T-cell (primary cell): Measurements from ENCODE around the gene TMEM19. TPM values are rescaled to one million over a fixed set of nuclear protein-coding genes. Genes with fewer than 3 reads are reported as not detected.

ENCODE experiments used
- ATAC-seq, 4 experiments: fragments of 200-7000 bp in 3 of 4; fragments of 150-1000 bp in 1 of 4; cut with Tn5 transposase; replicated peaks in 1 of 4; 1 replicate in 3 of 4; 2 replicates in 1 of 4; pipeline ENCODE4 v1.10.0; 2021; ENCODE audit warnings: moderate library complexity in 3 of 4, mild to moderate bottlenecking in 2 of 4, moderate number of reproducible peaks in 1 of 4
- CTCF ChIA-PET, 2 donors: fragments of 300-600 bp; sonication (Branson Sonifier 250); formaldehyde crosslinking; loops; one replicate each; lab custom pipeline; 2022; ENCODE audit warnings: antibody characterized with exemption in 2 of 2; lab: Charles Lee
- POLR2A ChIA-PET, 2 donors: fragments of 300-600 bp; sonication (Branson Sonifier 250); formaldehyde crosslinking; loops; one replicate each; lab custom pipeline; 2022; ENCODE audit warnings: antibody characterized with exemption in 2 of 2; lab: Charles Lee
- DNase-seq, 35 experiments: peaks; one replicate each; pipeline versions ENCODE4 v3.0.0 to v3.0.0-alpha.2; 2013 to 2023
- H3K27ac ChIP-seq: one replicate; pipeline ENCODE4 v1.5.1; 2013; ENCODE audit warnings: low read length
- H3K27me3 ChIP-seq, 2 experiments: replicated peaks in 1 of 2; 1 replicate in 1 of 2; 2 replicates in 1 of 2; pipeline versions ENCODE4 v1.6.1 to v1.7.0; 2013; ENCODE audit warnings: low read length in 1 of 2, mixed read lengths in 1 of 2; ENCODE audit not compliant: control insufficient read depth in 2 of 2, insufficient read depth in 2 of 2; ENCODE audit errors: extremely low read depth in 1 of 2
- H3K36me3 ChIP-seq, 2 donors: 1 replicate in 1 of 2; 2 replicates in 1 of 2; pipeline versions ENCODE4 v1.6.1 to v1.7.0; 2013; ENCODE audit warnings: low read length in 1 of 2; ENCODE audit not compliant: control insufficient read depth in 2 of 2, insufficient read depth in 1 of 2; ENCODE audit errors: extremely low read depth in 1 of 2
- H3K4me1 ChIP-seq, 2 experiments: 1 replicate in 1 of 2; 2 replicates in 1 of 2; pipeline versions ENCODE4 v1.6.1 to v1.7.0; 2013; ENCODE audit warnings: low read length in 2 of 2, mixed read lengths in 1 of 2; ENCODE audit not compliant: insufficient read depth in 2 of 2, control insufficient read depth in 1 of 2; ENCODE audit errors: extremely low read depth in 1 of 2
- H3K4me3 ChIP-seq, 2 donors: 1 replicate in 1 of 2; 2 replicates in 1 of 2; pipeline versions ENCODE4 v1.5.1 to v1.7.0; 2013; ENCODE audit warnings: mild to moderate bottlenecking in 2 of 2, low read length in 1 of 2, moderate library complexity in 1 of 2; ENCODE audit not compliant: control insufficient read depth in 1 of 2; ENCODE audit errors: extremely low read depth in 1 of 2
- H3K9me3 ChIP-seq: 2 replicates; pipeline ENCODE4 v1.7.0; 2013
- H3K27ac Mint-ChIP-seq, 2 donors: one replicate each; pipeline ENCODE4 v1.8.0; 2020 to 2021; ENCODE audit warnings: mild to moderate bottlenecking in 2 of 2, mixed read lengths in 2 of 2
- H3K27me3 Mint-ChIP-seq, 2 donors: one replicate each; pipeline ENCODE4 v1.8.0; 2021 to 2022; ENCODE audit warnings: mixed read lengths in 2 of 2
- H3K36me3 Mint-ChIP-seq: one replicate; pipeline ENCODE4 v1.8.0; 2021; ENCODE audit warnings: mixed read lengths
- H3K4me1 Mint-ChIP-seq, 3 donors: one replicate each; pipeline ENCODE4 v1.8.0; 2020 to 2022; ENCODE audit warnings: mixed read lengths in 3 of 3, mild to moderate bottlenecking in 1 of 3
- H3K4me3 Mint-ChIP-seq, 3 donors: one replicate each; pipeline ENCODE4 v1.8.0; 2020 to 2022; ENCODE audit warnings: mild to moderate bottlenecking in 3 of 3, mixed read lengths in 3 of 3, moderate library complexity in 3 of 3
- H3K9me3 Mint-ChIP-seq, 3 donors: one replicate each; pipeline ENCODE4 v1.8.0; 2020 to 2022; ENCODE audit warnings: mixed read lengths in 3 of 3
- WGBS: methylation state at CpG from one replicate; pipeline ENCODE4 v1.1.5; 2013; ENCODE audit warnings: missing lambda C conversion rate; ENCODE audit not compliant: insufficient coverage; 5-methylcytosine and 5-hydroxymethylcytosine counted together
- total RNA-seq, 35 experiments: library from RNA in 6 of 35; stranded (reverse) in 6 of 35; fragments of 120-200 nt in 1 of 35; gene quantifications; one replicate each; pipeline versions ENCODE4 v1.2.1 to v1.2.4 and lab custom pipeline; 2013 to 2026

Gene TMEM19
- total RNA-seq, 5 donors from 2014 or later (not counting 1 experiment from before 2014, with no cell fraction given) = 14.1 to 21.5 (median 17.7) TPM

DNA sequence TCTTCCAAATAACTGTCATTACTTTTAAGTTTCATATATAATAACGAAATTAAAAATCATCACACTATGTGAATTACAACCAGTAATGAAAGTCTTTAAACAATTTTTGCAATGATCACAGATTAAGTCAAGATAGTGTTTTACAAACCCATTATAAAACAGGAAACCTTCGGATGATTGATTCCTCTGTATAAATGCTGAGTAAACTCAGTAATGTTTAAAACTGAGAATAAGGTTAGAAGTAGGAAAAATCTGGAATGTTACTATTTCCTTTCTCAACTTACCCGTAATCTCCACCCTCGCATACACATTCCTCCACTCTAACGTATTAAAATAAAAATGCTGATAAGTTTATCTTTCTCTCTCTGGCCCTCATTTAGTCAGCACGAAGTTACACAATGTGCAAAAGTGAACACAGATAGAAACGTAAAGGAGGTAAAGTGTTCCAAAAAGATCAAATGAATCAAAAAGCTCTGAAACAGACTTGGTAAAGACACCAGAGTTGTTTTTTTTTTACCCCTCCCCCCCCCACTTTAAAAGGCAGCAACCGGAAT lies 23.8 kb upstream of the TMEM19 start:
- WGBS = no CpG with 5 or more reads among the region's 8 CpGs
- ATAC-seq (no peak), DNase-seq (no peak)
- Histone ChIP-seq H3K36me3 (peaks cover 3 to 31% of the 10 kb centered on the region in 2 donors), H3K27me3 (no peaks in the 10 kb centered on the region), H3K4me3 (peak overlapping the region; percentile 82 to 99), H3K27ac (peak overlapping the region; percentile 98), H3K4me1 (peaks cover 12 to 23% of the 10 kb centered on the region in 2 experiments), H3K9me3 (no peaks in the 10 kb centered on the region)
- CTCF ChIA-PET = interaction anchor here (0.6 to 3.5 kb wide), 9 partner anchors 11 to 92 kb away, joined by 3 to 46 read pairs (median 3); partner anchors contain the start of genes RAB21 (in 1 of the 2) and TMEM19 (in 1 of the 2)
- POLR2A ChIA-PET = interaction anchor here (0.6 to 3.2 kb wide), 9 partner anchors 14 to 202 kb away, joined by 3 to 57 read pairs (median 10); partner anchors contain the start of genes TMEM19 (in 2 of the 2), RAB21 (in 1 of the 2) and TBC1D15 (in 1 of the 2)
- H3K4me1 Mint-ChIP-seq = peaks cover 57 to 60% (median 58%) of the 10 kb centered on the region in 3 donors
- H3K9me3 Mint-ChIP-seq = peaks cover 0 to 1% (median 0%) of the 10 kb centered on the region in 3 donors
- peaks cover 34% of the 10 kb centered on the region for H3K36me3 Mint-ChIP-seq
- H3K27ac Mint-ChIP-seq = peak overlapping the region; percentile 93 to 99
- peak overlapping the region; percentile 93 to 100 (median 98) for H3K4me3 Mint-ChIP-seq
- no peaks in the 10 kb centered on the region for H3K27me3 Mint-ChIP-seq

DNA sequence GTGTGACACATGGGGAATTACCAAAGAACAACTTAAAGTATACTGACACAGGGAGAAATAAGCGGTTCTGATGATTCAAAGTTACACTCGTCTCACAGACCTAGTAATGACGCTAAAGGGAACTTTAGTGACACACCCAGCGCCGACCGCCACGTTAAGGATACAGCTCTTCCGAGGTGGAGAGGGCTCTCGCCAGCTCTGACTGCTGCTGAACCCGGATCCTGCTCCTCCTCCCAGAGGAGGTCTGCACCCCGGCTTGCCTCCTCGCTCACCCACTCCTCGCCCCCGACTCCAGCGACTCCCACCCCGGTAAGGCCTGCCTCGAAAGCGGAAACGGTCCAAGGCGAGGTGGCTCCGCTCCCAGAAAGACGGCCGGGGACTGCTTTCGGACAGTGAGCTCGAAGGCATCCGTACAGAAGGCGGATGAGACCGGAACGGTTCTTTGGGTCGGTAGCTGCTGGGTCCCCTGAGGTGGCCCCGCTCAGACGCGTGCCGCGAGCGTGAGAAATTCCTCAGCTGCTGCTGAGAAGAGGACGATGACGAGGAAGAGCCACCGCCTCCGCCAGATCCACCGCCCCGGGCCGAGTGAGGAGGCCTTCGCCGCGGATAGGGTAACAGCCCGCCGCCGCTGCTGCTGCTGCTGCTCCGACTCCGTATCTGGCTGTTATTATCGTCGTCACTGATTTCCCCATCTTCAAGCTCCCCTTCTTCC lies 22.9 kb upstream of the TMEM19 start:
- Mint-ChIP-seq H3K27ac (peak overlapping the region; percentile 93 to 99), H3K27me3 (no peaks in the 10 kb centered on the region), H3K36me3 (peaks cover 31% of the 10 kb centered on the region), H3K9me3 (peaks cover 0 to 4% (median 0%) of the 10 kb centered on the region in 3 donors), H3K4me1 (peaks cover 57 to 61% (median 60%) of the 10 kb centered on the region in 3 donors), H3K4me3 (peak overlapping the region; percentile 93 to 100 (median 98))
- DNase-seq = peak; percentile 49 to 87 (median 76)
- peak overlapping the region; percentile 98 for H3K27ac ChIP-seq
- H3K4me3 ChIP-seq = peak overlapping the region; percentile 82 to 99
- H3K36me3 ChIP-seq = peaks cover 0 to 22% of the 10 kb centered on the region in 2 donors
- under 1% methylated on average over 53 of the region's 53 CpGs for WGBS
- peak; percentile 39 to 58 (median 46) for ATAC-seq
- ChIA-PET POLR2A (interaction anchor here (0.5 to 3.2 kb wide), 19 partner anchors 10 to 214 kb away, joined by 3 to 57 read pairs (median 4); partner anchors contain the start of genes TMEM19 (in 2 of the 2), RAB21 (in 1 of the 2) and TBC1D15 (in 1 of the 2)), CTCF (interaction anchor here (0.8 to 3.5 kb wide), 10 partner anchors 18 to 91 kb away, joined by 3 to 46 read pairs (median 3); partner anchors contain the start of genes RAB21 (in 2 of the 2) and TMEM19 (in 1 of the 2))
- H3K9me3 ChIP-seq = no peaks in the 10 kb centered on the region
- no peaks in the 10 kb centered on the region for H3K27me3 ChIP-seq
- peaks cover 12 to 23% of the 10 kb centered on the region in 2 experiments for H3K4me1 ChIP-seq

DNA sequence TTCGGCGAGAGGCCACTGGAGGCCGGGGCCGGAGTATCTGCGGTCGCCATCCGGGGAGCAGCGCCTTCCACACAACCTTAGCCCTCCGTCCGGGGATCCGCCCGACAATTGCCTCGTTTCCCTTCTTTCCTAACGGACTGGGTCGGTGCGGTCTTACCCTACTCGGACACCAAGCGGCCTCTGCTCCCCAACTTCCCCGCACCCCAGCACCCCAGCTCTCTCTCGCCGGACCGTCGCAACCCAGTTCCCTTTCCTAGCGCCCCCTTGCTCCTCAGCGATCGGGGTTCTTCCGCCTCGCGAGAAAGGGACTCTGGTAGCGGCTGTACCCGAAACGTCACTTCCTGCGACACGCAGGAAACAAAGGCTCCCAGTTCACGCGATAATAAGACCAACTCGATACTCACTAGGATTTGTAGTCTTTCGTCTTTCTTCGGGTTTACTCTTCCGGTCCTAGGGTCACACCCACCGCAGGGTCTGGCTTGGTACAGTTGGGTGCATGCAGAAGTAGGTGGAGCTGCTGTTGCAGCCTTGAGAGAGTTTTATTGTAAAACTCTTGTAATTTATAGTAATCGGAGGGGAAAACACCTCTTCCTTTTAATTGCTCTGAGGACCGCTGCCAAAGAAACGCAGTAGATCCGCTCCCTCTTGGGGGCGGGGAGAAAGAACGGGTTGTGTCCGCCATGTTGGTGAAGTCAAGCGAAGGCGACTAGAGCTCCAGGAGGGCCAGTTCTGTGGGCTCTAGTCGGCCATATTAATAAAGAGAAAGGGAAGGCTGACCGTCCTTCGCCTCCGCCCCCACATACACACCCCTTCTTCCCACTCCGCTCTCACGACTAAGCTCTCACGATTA lies 22.1 kb upstream of the TMEM19 start, which contains the start of the genes THAP2 and ZFC3H1:
Gene THAP2 (plus strand): TSS at position 741 of the 850 bp plus-strand sequence. CDS start 209 bp downstream, outside the sequence.
Gene ZFC3H1 (minus strand): TSS at position 288 of the 850 bp plus-strand sequence. CDS start 238 bp downstream, at position 50.
- peaks cover 55 to 64% (median 59%) of the 10 kb centered on the region in 3 donors for H3K4me1 Mint-ChIP-seq
- under 1% methylated on average over 40 of the region's 57 CpGs for WGBS
- DNase-seq (peak; percentile 79 to 98 (median 91)), ATAC-seq (peak; percentile 85 to 89 (median 88))
- ChIA-PET POLR2A (interaction anchor here (0.5 to 3.2 kb wide), 17 partner anchors 10 to 213 kb away, joined by 3 to 57 read pairs (median 4); partner anchors contain the start of genes RAB21 (in 2 of the 2), TMEM19 (in 2 of the 2) and TBC1D15 (in 1 of the 2)), CTCF (interaction anchor here (0.7 to 3.5 kb wide), 13 partner anchors 19 to 183 kb away, joined by 3 to 46 read pairs (median 4); partner anchors contain the start of genes TMEM19 (in 2 of the 2) and RAB21 (in 1 of the 2))
- peaks cover 26% of the 10 kb centered on the region for H3K36me3 Mint-ChIP-seq
- Histone ChIP-seq H3K4me3 (peak within 1 kb of the TSS; percentile 82 to 99), H3K9me3 (no peaks in the 10 kb centered on the region), H3K27ac (peak within 1 kb of the TSS; percentile 98), H3K36me3 (peaks cover 0 to 15% of the 10 kb centered on the region in 2 donors), H3K27me3 (no peaks in the 10 kb centered on the region), H3K4me1 (peaks cover 12 to 23% of the 10 kb centered on the region in 2 experiments)
- peaks cover 0 to 4% (median 0%) of the 10 kb centered on the region in 3 donors for H3K9me3 Mint-ChIP-seq
- H3K4me3 Mint-ChIP-seq = peak within 1 kb of the TSS; percentile 93 to 100 (median 98)
- H3K27ac Mint-ChIP-seq = peak within 1 kb of the TSS; percentile 93 to 99
- no peaks in the 10 kb centered on the region for H3K27me3 Mint-ChIP-seq

GRCh38 chr12:71664411-71665089 lies 21.3 kb upstream of the TMEM19 start:
- Histone ChIP-seq H3K4me1 (peaks cover 12 to 23% of the 10 kb centered on the region in 2 experiments), H3K27me3 (no peaks in the 10 kb centered on the region), H3K4me3 (peak overlapping the region; percentile 82 to 99), H3K9me3 (no peaks in the 10 kb centered on the region), H3K36me3 (peaks cover 0 to 7% of the 10 kb centered on the region in 2 donors), H3K27ac (peak overlapping the region; percentile 98)
- ChIA-PET POLR2A (interaction anchor here (1.0 to 3.2 kb wide), 8 partner anchors 16 to 175 kb away, joined by 3 to 57 read pairs (median 7); partner anchors contain the start of genes RAB21 (in 2 of the 2), TMEM19 (in 2 of the 2) and TBC1D15 (in 1 of the 2)), CTCF (interaction anchor here (0.5 to 3.5 kb wide), 9 partner anchors 20 to 182 kb away, joined by 3 to 46 read pairs (median 4); partner anchors contain the start of gene TMEM19 (in 2 of the 2))
- Mint-ChIP-seq H3K4me3 (peak overlapping the region; percentile 93 to 100 (median 98)), H3K27me3 (no peaks in the 10 kb centered on the region), H3K27ac (peak overlapping the region; percentile 93 to 99), H3K9me3 (peaks cover 0 to 4% (median 0%) of the 10 kb centered on the region in 3 donors), H3K4me1 (peaks cover 50 to 57% (median 52%) of the 10 kb centered on the region in 3 donors), H3K36me3 (peaks cover 19% of the 10 kb centered on the region)
- WGBS = 0% methylated on average over 1 of the region's 20 CpGs
- DNase-seq (no peak), ATAC-seq (peak; percentile 18 to 23 (median 20))

- ATAC-seq = no peak
- peak in 1 of 35 experiments; percentile 14 for DNase-seq
- ChIA-PET CTCF (interaction anchor here in 1 of 2 donors (1.2 to 3.0 kb wide), 3 partner anchors 20 to 28 kb away, joined by 4 to 46 read pairs (median 14); partner anchors contain the start of gene TMEM19), POLR2A (interaction anchor here (0.5 to 1.0 kb wide), 3 partner anchors 17 to 89 kb away, joined by 3 to 4 read pairs (median 3); partner anchors contain the start of genes RAB21 (in 1 of the 2) and TMEM19 (in 1 of the 2))
- Mint-ChIP-seq H3K4me3 (peak overlapping the region; percentile 93 to 100 (median 98)), H3K9me3 (peaks cover 0 to 4% (median 0%) of the 10 kb centered on the region in 3 donors), H3K27me3 (no peaks in the 10 kb centered on the region), H3K27ac (peak overlapping the region; percentile 93 to 99), H3K4me1 (peaks cover 46 to 53% (median 48%) of the 10 kb centered on the region in 3 donors), H3K36me3 (peaks cover 16% of the 10 kb centered on the region)
- no CpG with 5 or more reads among the region's 4 CpGs for WGBS
- Histone ChIP-seq H3K36me3 (peaks cover 0 to 3% of the 10 kb centered on the region in 2 donors), H3K27me3 (no peaks in the 10 kb centered on the region), H3K4me1 (peaks cover 12 to 23% of the 10 kb centered on the region in 2 experiments), H3K27ac (peak overlapping the region; percentile 98), H3K9me3 (no peaks in the 10 kb centered on the region), H3K4me3 (peak overlapping the region; percentile 82 to 99)
Observed at GRCh38 chr12:71665090-71665463, 20.8 kb upstream of the TMEM19 start.
